HG03575 (cell line): ENCODE measurements around the gene B4GALNT1.
"Not testable (repeated sequence)": the region's sequence is repeated elsewhere in the genome, so short reads cannot be mapped to it uniquely, and the experiment has no call there.

Source experiments
- ATAC-seq: cut with Tn5 transposase; IDR thresholded peaks from one replicate; pipeline ENCODE4 v1.9.1; 2021; ENCODE audit not compliant: unreplicated experiment, insufficient number of reproducible peaks, low FRiP score; ENCODE audit errors: extremely low read depth

B4GALNT1 gene

GRCh38 chr12:57623385-57623784 is 9.6 kb downstream of the B4GALNT1 start:
- ATAC-seq, result no peak

DNA sequence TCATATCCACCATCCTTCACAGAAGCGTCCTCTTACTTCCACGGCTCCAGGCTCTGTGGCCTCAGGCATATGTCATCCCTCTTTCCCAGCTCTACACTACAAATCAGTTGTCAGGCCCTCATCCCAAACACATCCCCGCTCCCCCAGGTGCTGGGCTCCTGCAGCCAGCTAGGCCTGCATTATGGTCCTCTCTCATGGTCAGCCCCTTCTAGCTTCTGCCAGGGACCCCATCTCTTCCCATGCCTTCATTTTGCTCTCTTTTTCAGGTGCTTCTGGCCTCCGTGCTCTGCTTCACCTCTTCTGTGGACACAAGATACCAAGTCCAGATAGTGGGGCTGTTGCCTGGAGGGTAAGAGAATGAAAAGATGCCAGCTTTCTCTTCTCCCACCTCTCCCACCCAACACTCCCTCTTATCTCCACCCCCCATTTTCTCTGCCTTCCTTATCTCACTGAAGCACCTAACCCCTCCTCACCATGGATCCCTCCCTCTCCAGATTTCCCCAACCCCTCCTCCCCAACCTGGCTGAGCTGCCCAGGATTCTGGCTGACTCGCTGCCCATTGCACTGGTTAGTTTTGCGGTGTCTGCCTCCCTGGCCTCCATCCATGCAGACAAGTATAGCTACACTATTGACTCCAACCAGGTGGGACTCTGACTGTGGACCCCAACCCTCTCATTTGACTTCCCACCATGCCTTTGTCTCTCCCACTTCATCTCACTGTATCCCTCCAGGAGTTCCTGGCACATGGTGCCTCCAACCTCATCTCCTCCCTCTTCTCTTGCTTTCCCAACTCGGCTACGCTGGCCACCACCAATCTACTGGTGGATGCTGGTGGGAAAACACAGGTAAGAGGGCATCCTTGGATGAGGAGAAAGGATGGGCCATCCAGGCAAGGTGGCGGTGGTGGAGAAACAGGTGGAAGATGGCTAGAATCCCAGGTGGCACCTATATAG is 10.4 kb downstream of the B4GALNT1 start:
- no peak for ATAC-seq

GRCh38 chr12:57621497-57622292 is 11.3 kb downstream of the B4GALNT1 start:
- ATAC-seq, result no peak

GRCh38 chr12:57620936-57621496 is 12.0 kb downstream of the B4GALNT1 start:
- ATAC-seq, result no peak

DNA sequence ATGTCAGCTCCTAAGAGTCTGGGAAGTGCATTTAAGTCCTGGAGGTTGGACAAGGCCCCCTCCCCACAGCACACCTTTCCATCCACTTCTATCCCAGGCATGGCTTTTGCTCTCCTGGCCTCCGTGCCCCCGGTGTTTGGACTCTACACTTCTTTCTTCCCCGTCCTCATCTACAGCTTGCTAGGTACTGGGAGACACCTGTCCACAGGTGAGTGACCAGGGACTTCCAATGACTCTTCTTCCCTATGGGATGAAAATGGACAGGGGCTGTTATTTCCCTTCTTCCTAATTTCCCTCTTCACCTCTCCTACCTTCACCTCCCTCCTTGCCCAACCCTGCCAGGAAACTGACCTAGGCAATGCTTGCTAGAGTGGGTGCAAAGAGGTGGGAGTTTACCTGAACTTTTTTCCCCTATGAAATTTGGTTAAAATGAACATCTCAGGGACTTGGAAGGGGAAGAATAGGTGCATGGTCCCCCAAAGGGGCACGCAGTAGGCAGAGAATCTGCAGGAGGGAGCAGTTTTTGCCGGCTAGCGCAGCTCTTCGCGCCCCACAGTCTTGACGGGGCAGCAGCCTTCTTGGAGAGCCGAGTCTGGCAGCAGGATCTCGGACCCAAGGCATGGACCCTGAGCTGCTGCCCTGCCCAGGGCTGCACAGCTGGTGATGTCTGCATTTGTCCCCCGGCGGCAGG is 12.6 kb downstream of the B4GALNT1 start:
- ATAC-seq, result no peak

DNA sequence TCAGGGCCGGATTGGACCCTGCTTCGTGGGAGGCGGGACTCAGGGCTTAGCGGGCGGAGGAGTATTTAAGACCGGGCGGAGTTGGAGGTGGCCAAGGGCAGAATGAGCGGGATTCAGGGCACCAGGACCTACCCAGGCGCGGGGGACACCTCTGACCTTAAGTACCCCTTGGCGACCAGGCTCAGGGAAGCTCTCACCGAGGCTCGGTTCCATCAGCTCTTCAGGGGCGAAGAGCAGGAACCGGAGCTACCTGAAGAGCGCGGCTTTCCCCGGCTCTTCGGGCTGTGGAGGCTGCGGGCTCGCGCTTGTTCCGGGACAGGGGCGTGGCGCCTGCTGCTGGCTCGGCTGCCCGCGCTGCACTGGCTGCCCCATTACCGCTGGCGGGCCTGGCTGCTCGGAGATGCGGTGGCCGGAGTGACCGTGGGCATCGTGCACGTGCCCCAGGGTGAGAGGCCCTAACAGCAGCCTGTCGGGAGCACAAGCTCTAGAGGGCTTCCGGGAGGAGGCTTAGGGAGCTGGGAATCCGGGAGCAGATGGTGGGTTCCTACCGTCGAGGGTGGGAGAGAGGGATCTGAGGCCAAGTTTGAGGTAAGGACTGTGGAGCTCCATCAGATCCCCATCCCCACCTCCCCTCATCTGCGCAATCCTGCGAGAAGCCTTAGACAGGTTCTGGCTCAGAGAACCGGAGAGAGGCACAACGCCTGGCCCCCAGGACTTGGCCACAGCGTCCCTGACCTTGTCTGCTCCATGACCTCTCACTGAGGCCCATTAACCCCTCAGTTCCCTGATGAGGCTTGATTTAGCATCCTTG is 13.4 kb downstream of the B4GALNT1 start:
- ATAC-seq, result no peak

DNA sequence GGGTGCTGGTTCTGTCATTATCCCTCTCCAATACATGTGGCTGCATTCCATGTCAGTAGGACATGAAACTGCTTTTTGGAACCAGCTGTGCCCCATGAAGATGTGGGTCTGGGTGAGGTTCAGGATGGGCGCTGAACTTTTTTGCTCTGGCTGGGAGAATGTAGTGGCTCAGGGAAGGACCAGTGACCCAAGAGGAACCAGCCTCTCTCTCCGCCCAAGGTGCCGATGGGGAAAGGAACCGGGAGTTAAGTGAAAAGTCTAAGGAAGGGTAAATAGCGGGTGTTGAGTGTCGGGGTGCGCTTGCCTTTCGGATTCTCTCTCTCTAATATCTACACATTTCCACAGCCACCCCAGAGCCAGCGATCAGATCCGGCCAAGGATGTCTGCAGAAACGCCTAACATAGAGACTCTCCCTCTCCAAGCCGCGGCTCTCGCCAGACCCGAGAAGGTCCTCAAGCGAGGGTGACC is 14.0 kb downstream of the B4GALNT1 start:
- no peak for ATAC-seq

DNA sequence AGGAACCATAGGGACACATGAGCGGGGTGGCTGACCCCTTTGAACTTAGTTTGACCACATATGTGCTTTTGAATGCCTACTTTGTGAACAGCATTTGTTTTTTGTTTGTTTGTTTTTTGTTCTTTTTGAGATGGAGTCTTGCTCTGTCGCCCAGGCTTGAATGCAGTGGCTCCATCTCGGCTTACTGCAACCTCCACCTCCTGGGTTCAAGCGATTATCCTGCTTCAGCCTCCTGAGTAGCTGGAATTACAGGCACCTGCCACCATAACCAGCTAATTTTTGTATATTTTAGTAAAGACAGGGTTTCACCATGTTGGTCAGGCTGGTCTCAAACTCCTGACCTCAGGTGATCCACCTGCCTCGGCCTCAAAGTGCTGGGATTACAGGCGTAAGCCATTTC is 14.6 kb downstream of the B4GALNT1 start:
- not testable (repeated sequence) for ATAC-seq

DNA sequence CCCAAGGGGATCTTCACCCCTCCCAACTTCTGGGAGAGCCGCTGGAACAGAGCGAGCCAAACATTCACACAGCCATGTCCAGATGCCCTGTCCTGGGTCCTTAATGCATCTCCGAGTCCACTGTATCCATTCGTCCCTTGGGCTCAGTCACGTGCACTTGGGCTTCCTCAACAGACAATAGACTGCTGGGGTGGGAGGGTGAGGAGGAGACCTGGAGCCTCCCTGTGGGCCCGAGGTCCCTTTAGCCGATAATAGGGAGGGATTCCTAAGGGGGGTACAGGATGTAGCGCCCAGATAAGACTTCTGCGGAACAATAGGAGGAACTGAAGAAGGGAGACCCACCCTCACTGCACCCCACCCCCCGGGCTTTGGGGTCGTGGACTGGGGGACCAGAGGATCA is 15.1 kb downstream of the B4GALNT1 start:
- no peak for ATAC-seq

DNA sequence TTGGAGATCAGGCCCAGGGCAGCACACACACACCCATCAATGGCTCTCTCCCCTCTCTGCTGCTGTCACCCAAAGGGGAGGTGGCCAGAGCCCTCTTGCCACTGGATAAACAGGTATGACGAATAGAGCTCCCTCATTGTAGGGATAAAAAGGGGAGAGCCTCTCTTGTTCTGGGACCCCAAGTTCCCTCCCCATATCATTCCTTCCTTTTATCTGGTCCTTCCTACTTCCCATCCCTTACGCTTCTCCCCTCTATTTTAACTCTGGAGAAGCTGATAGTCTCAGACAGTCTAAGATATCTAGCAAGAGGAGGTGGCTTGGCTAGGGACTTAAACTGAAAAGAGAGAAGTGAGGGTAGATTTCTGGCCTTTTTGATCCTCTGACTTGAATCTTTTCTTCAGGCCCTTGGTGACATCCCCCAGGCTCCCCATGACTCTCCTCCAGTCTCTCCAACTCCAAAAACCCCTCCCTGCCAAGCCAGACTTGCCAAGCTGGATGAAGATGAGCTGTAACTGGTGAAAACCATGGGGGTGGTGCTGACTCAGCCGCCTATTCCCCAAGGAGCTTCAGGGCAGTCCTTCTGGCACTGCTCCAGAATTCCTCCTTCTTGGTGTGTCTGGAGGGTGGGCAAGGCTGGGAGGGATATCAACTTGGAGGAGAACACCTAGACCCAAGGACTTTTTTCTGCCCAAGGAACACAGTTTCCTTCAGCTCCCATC is 16.5 kb downstream of the B4GALNT1 start:
- ATAC-seq, result no peak

DNA sequence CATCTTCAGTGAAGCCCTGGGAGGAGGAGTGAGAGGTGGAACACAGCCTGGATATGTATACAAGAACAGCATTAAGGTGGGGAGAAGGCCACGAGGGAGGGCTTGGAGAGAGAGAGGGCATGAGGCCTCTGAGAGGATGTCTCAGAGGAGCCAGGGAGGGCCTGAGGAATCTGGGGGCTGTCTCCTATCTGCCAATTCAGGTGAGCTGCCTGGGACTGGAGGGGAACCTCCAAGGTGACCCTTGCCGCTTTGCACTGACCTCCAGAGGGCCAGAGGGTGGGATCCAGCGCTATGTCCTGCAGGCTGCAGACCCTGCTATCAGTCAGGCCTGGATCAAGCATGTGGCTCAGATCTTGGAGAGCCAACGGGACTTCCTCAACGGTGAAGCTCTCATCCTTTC is 17.4 kb downstream of the B4GALNT1 start:
- no peak for ATAC-seq

GRCh38 chr12:57614948-57615500 is 18.0 kb downstream of the B4GALNT1 start:
- ATAC-seq, result no peak

DNA sequence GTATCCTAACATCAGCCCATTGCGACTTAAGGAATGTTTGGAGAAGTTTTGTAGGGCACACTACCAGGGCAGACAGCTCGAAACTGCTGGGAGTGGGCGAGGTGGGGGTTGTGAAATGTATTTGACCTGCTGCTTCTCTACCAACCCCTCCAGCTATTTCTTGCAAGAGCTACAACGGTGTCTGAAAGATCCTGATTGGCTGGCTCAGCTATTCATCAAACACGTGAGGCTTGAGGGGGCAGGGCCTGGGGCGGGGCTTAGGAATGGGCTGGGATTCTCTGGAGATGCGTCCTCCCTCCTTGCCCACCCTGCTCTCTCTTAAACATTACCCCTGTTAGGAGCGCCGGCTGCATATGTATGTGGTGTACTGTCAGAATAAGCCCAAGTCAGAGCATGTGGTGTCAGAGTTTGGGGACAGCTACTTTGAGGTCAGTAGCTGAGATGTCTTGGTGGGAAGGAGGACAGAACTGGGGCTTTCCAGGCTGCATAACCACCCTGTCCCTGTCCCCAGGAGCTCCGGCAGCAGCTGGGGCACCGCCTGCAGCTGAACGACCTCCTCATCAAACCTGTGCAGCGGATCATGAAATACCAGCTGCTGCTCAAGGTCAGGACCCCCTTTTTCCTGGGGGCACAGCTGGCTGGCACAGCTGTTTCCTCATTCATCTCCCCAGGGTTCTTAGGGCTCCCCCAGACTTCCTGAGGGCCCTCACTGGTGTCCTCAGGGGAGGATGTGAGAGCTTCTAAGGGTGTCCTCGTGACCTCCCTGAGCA is 18.6 kb downstream of the B4GALNT1 start:
- no peak for ATAC-seq

GRCh38 chr12:57613427-57614109 is 19.4 kb downstream of the B4GALNT1 start:
- ATAC-seq, result no peak

GRCh38 chr12:57612711-57613426 is 20.1 kb downstream of the B4GALNT1 start:
- ATAC-seq, result no peak
